Measurements from ENCODE around the gene SLC4A8.
"Not testable (repeated sequence)": the region's sequence is repeated elsewhere in the genome, so short reads cannot be mapped to it uniquely, and the experiment has no call there.

Gene SLC4A8

DNA sequence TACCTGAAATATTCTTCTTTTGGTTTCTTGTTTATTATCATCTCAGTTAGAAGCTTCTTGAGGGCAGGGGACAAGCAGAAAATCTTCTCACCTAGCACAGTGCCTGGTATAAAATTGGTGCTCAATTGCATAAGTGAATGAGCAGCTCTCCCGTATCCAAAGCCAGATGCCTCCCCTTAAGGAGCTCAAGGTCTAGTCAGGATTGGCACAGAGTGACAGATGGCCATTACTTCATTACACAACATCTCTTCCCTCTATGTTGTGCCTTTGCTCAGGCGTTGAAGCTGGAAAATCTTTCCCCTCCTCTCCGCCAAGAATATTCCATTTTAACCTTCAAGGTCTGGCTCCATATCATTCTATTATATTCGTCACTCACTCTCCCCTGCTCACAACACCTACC lies 3.6 kb downstream of the SLC4A8 start:
- in situ Hi-C loops (cut with MboI; ENCODE audit: low sequenced_read_pairs) = loop anchor here (25.0 kb wide), 1 partner anchor 409 kb away; the partner anchor contains the start of gene FIGNL2

GRCh38 chr12:51429700-51430099 lies 5.1 kb downstream of the SLC4A8 start:
- in situ Hi-C loops (cut with MboI; ENCODE audit: low sequenced_read_pairs) = loop anchor here (25.0 kb wide), 1 partner anchor 408 kb away; the partner anchor contains the start of gene FIGNL2

DNA sequence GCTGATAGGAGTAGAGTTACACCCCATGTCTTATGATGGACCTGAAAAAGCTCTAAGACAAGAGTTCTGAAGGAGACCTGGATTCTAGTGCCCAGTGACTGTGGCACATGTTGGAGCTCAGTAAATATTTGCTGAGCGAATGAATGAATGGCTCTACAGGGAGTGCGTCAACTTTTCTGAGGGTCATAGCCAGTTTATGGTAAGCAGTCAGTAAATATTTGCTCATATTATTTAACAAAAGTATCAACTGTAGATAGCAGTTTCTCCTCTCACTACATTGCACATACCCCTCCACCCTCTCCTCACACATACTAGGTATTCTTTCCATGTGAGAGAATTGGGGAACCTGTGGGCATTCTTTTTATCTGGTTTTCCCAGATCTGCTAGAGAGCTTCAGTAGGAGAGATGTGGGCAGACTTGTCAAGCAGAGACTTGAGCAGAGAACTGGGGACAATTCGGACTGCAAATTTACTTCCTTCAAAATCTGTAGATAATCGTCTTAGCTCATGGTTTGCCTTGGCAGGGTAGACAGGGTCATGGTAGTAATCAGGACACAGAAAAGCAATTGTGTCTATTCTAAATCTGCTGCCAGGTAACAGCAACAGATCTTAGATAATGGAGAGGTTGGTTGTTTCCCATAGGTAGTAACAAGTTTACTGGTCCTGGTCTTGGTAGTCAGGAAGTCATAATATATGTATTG lies 5.7 kb downstream of the SLC4A8 start:
- in situ Hi-C loops (cut with MboI; ENCODE audit: low sequenced_read_pairs) = loop anchor here (25.0 kb wide), 1 partner anchor 407 kb away; the partner anchor contains the start of gene FIGNL2

GRCh38 chr12:51432921-51433320 lies 8.3 kb downstream of the SLC4A8 start:
- in situ Hi-C loops (cut with MboI; ENCODE audit: low sequenced_read_pairs) = loop anchor here (25.0 kb wide), 1 partner anchor 404 kb away; the partner anchor contains the start of gene FIGNL2

DNA sequence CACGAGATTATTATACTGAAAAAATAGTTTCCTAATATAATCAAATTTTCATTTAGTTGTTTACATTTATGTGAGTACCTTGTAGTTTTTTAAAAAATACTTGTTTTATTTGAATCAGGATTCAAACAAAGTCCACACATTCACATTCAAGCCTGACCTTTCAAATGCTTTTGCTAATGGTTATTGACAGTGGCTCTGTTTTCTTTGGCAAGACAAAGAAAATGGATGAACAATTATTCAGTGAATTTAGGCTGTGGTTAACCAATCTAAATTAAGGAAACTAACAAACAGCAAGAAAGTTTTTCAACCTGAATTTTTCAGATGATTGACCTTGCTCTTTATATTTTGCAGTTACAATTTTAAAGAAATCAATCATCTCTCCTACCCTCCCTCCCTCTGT lies 9.7 kb downstream of the SLC4A8 start:
- in situ Hi-C loops (cut with MboI; ENCODE audit: low sequenced_read_pairs) = loop anchor here (25.0 kb wide), 1 partner anchor 403 kb away; the partner anchor contains the start of gene FIGNL2

- in situ Hi-C loops (cut with MboI; ENCODE audit: low sequenced_read_pairs) = loop anchor here (25.0 kb wide), 1 partner anchor 400 kb away; the partner anchor contains the start of gene FIGNL2
Measured at GRCh38 chr12:51437431-51437830, 12.8 kb downstream of the SLC4A8 start.

- in situ Hi-C loops (cut with MboI; ENCODE audit: low sequenced_read_pairs) = loop anchor here (25.0 kb wide), 1 partner anchor 398 kb away; the partner anchor contains the start of gene FIGNL2
Measured at GRCh38 chr12:51439330-51439729, 14.7 kb downstream of the SLC4A8 start.

DNA sequence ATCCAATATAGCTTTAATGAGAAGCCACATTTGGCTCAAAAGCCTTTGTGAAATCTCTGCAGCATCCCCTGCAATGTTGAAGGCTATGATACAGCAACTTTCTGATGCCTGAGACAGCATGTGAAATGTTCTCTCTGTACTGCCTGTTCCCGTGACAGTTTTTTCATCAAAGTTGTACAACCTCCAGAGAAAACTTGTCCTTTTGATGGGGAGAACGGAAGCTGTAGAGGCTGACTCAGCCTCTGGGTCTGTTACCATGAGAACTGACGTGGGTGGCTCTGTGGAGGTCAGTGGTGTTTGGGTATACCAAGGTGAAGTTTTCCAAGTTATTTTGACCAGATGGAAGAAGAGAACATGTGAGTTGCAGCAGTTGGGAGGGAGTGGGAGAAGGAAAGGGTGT lies 17.0 kb downstream of the SLC4A8 start:
- in situ Hi-C loops (cut with MboI; ENCODE audit: low sequenced_read_pairs) = loop anchor here (25.0 kb wide), 1 partner anchor 396 kb away; the partner anchor contains the start of gene FIGNL2

GRCh38 chr12:51442324-51442723 lies 17.7 kb downstream of the SLC4A8 start:
- in situ Hi-C loops (cut with MboI; ENCODE audit: low sequenced_read_pairs) = loop anchor here (25.0 kb wide), 1 partner anchor 395 kb away; the partner anchor contains the start of gene FIGNL2

DNA sequence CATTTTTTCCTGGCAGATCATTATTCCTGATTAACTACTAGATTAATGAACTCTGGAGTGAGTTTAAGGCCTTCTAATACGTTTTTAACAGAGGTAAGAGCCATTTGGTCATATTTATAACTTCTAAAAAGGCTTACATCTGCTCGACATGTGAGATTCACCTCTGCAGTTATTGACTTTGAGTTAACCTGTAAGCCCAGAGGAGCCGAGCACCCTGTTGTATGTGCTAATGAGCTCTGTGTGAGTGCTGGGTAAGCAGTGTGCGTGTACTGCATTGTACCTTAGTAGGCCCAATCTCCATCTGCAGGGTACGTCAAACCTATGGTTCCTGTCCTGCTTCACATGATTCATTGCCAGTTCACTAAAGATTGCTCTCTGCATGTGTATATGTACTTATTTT lies 18.9 kb downstream of the SLC4A8 start:
- in situ Hi-C loops (cut with MboI; ENCODE audit: low sequenced_read_pairs) = loop anchor here (25.0 kb wide), 1 partner anchor 394 kb away; the partner anchor contains the start of gene FIGNL2

DNA sequence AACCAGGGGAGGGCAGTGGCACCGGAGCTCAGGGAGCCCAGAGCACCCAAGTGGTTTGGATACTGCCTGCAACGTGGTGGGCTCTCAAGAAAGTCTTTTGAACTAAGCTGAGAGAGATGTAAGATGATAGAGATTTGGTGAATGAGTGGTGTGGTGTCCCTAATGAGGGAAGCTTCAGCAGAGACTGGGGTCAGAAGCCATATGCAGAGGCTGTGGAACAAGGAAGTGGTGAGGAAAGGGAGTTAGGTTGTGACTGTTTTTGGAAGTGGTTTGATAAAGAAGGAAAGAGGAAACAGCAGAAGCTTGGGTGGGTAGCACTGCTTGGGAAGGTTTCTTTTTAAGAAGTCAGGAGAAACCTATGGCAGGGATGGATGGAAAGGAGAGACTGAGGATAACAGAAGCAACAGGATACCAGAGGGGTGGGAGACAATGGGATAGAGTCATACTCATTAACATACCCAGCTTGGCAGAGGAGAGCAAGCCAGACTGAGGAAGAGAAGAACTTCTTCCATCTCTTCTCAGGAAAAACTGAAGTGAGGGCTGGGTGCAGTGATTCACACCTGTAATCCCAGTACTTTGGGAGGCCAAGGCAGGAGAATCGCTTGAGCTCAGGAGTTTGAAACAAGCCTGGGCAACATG lies 24.1 kb downstream of the SLC4A8 start:
- in situ Hi-C loops (cut with MboI; ENCODE audit: low sequenced_read_pairs) = loop anchor here (25.0 kb wide), 1 partner anchor 389 kb away; the partner anchor contains the start of gene FIGNL2

- in situ Hi-C loops (cut with MboI; ENCODE audit: low sequenced_read_pairs) = loop anchor here (25.0 kb wide), 1 partner anchor 388 kb away; the partner anchor contains the start of gene FIGNL2
Measured at GRCh38 chr12:51449580-51450246, 25.1 kb downstream of the SLC4A8 start.

- in situ Hi-C loops (cut with MboI; ENCODE audit: low sequenced_read_pairs) = no loop called here
Measured at GRCh38 chr12:51450333-51450732, 25.7 kb downstream of the SLC4A8 start.

GRCh38 chr12:51450806-51451205 lies 26.2 kb downstream of the SLC4A8 start:
- in situ Hi-C loops (cut with MboI; ENCODE audit: low sequenced_read_pairs) = no loop called here

- in situ Hi-C loops (cut with MboI; ENCODE audit: low sequenced_read_pairs) = not testable (repeated sequence)
Measured at GRCh38 chr12:51454016-51454415, 29.4 kb downstream of the SLC4A8 start.

DNA sequence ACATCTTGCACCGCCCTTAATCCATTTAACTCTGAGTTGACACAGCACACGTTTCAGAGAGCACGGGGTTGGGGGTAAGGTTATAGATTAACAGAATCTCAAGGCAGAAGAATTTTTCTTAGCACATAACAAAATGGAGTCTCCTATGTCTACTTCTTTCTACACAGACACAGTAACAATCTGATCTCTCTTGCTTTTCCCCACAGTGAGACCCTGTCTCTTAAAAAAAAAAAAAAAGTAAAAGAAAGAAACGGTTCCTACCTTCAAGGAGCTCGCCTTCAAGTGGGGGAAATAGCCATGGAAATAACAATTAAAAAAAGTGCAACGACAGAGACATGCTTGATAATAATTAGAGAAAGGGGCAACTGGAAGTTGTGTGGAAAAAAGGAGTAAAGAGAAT lies 30.4 kb downstream of the SLC4A8 start:
- in situ Hi-C loops (cut with MboI; ENCODE audit: low sequenced_read_pairs) = not testable (repeated sequence)

DNA sequence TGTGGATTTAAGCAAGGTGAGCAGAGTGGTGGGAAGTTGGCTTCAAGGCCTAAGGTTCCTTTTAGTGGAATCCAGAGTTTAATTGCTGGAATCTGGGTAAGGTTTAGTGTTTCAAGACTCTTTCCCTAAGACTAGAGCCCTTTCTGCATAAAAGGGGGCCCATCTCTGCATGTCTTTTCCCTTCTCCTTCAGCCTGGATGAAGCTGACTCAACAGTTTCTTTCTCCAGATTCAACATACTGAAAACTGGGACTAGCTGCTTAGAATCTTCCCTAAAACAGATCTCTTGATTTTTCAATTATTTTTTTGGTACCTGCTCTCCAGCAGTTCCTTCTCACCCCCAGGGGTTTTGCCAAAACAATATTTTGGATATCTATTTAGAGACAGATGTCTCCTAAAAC lies 34.0 kb downstream of the SLC4A8 start:
- in situ Hi-C loops (cut with MboI; ENCODE audit: low sequenced_read_pairs) = no loop called here

DNA sequence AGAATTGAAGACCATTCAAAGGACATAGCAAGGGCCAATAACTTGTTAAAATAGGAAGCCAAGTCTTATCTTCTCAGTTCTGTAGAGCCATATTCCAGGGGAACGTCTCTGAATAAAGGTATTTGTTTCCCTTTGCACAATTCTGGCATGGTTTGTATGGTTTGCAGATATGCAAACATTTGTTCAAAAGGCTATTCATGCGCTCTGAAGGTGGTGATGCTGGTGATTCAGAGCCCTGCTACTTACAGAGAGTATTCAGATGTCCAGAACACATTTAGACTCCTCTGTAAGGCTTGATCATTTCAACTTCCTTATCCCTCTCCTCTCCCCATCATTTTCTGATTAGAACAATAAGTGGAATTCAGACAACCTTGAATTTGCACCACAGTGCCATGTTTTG lies 35.9 kb downstream of the SLC4A8 start:
- in situ Hi-C loops (cut with MboI; ENCODE audit: low sequenced_read_pairs) = no loop called here

- in situ Hi-C loops (cut with MboI; ENCODE audit: low sequenced_read_pairs) = no loop called here
Measured at GRCh38 chr12:51465491-51465890, 40.9 kb downstream of the SLC4A8 start.

DNA sequence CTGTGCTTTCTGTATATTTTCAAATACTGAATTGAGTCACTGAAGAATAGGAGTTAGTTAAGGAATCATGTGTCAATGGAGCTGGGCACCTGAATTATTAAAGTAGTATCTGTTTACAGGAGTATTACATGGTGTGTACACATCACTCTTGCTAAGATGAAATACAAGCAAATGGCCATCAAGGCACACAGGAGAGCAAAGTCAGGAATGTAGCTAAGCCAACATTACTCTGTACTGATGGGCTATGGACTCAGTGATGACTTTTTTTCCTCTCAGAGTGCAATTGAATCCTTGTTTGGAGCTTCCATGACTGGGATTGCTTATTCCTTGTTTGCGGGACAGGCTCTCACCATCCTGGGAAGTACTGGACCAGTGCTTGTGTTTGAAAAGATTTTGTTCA lies 45.5 kb downstream of the SLC4A8 start:
- in situ Hi-C loops (cut with MboI; ENCODE audit: low sequenced_read_pairs) = no loop called here
